Measurements from ENCODE around the gene CALHM3. TPM values are rescaled to one million over a fixed set of nuclear protein-coding genes. Genes with fewer than 3 reads are reported as not detected.

CALHM3 gene
- total and polyA plus RNA-seq, 2 of the 13 experiments (the other 11 are each of a cell fraction or from before 2014, with no cell fraction given), result not detected

GRCh38 chr10:103450201-103450695 is 28.8 kb downstream of the CALHM3 start:
- Histone ChIP-seq H3K4me1 (ENCODE audit: insufficient read depth, low read length) (peaks cover 18% of the 10 kb centered on the region), H3K79me2 (ENCODE audit: insufficient read depth, low read length) (no peaks in the 10 kb centered on the region), H3K36me3 (replicated peaks in 1 of 2; ENCODE audit: control insufficient read depth in 1 of 2, insufficient read depth in 2 of 2, low read length in 2 of 2) (peaks cover 3 to 8% of the 10 kb centered on the region in 2 experiments; a peak in 3 of 5 replicates), H3K27ac (ENCODE audit: extremely low read length, insufficient read depth, low read length) (no peak overlapping the region), H3K9ac (ENCODE audit: insufficient read depth, low read depth, low read length) (no peak overlapping the region), H4K20me1 (ENCODE audit: insufficient read depth, low read length) (no peaks in the 10 kb centered on the region), H3K4me2 (ENCODE audit: low read depth, low read length) (no peak overlapping the region), H2AFZ (ENCODE audit: low read length) (no peak overlapping the region), H3K27me3 (ENCODE audit: control insufficient read depth in 1 of 2, insufficient read depth in 2 of 2, low read length in 2 of 2) (peaks cover 2 to 26% of the 10 kb centered on the region in 2 experiments; a peak in 4 of 5 replicates), H3K9me3 (ENCODE audit: low read length) (no peaks in the 10 kb centered on the region), H3K4me3 (replicated peaks in 1 of 3; ENCODE audit: insufficient read depth in 1 of 3, low read depth in 2 of 3, low read length in 3 of 3) (no peak overlapping the region)
- ChIA-PET POLR2A (no interaction called here), CTCF (ENCODE audit: low intra/inter-chr PET ratio, low total read pairs) (no interaction called here)
- no peak for ATAC-seq
- no TSS peak for BruUV-seq (replicated peaks)
- 72% methylated on average over 11 of the region's 12 CpGs for WGBS (ENCODE audit: low lambda C conversion rate)
- no peak for DNase-seq (ENCODE audit: low spot score)
- FAIRE-seq, result no peak
- intact Hi-C loops (cut with micrococcal nuclease; ENCODE audit: unreplicated experiment), result no loop called here
- in situ Hi-C loops (cut with HindIII; ENCODE audit: extremely low pct_ligation_motif_present, low pct_unique_long_range_greater_than_20kb), result no loop called here
- TF ChIP-seq DNMT3B (CRISPR knock-in tag; conservative IDR thresholded peaks at IDR 0.05) (no peak), HMG20A (CRISPR knock-in tag; IDR thresholded peaks at IDR 0.05; ENCODE audit: borderline replicate concordance) (no peak), PHB2 (IDR thresholded peaks at IDR 0.05; ENCODE audit: partially characterized antibody) (no peak), MBD4 (IDR thresholded peaks at IDR 0.05; ENCODE audit: borderline replicate concordance, low read length) (no peak), HNF1A (IDR thresholded peaks at IDR 0.05; ENCODE audit: low read depth) (no peak), HNF1A (CRISPR knock-in tag; IDR thresholded peaks at IDR 0.05; ENCODE audit: borderline replicate concordance) (no peak), HNF4A (CRISPR knock-in tag; IDR thresholded peaks at IDR 0.05) (no peak), ZNF629 (CRISPR knock-in tag; conservative IDR thresholded peaks at IDR 0.05) (no peak), CTCF (CRISPR knock-in tag; IDR thresholded peaks at IDR 0.05) (no peak), KLF11 (CRISPR knock-in tag; IDR thresholded peaks at IDR 0.05) (no peak), FOXO4 (CRISPR knock-in tag; conservative IDR thresholded peaks at IDR 0.05) (no peak), CBX1 (IDR thresholded peaks at IDR 0.05; ENCODE audit: low read depth) (no peak)
- TF ChIP-seq, protein P1, sequence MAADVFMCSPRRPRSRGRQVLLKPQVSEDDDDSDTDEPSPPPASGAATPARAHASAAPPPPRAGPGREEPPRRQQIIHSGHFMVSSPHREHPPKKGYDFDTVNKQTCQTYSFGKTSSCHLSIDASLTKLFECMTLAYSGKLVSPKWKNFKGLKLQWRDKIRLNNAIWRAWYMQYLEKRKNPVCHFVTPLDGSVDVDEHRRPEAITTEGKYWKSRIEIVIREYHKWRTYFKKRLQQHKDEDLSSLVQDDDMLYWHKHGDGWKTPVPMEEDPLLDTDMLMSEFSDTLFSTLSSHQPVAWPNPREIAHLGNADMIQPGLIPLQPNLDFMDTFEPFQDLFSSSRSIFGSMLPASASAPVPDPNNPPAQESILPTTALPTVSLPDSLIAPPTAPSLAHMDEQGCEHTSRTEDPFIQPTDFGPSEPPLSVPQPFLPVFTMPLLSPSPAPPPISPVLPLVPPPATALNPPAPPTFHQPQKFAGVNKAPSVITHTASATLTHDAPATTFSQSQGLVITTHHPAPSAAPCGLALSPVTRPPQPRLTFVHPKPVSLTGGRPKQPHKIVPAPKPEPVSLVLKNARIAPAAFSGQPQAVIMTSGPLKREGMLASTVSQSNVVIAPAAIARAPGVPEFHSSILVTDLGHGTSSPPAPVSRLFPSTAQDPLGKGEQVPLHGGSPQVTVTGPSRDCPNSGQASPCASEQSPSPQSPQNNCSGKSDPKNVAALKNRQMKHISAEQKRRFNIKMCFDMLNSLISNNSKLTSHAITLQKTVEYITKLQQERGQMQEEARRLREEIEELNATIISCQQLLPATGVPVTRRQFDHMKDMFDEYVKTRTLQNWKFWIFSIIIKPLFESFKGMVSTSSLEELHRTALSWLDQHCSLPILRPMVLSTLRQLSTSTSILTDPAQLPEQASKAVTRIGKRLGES (CRISPR knock-in tag; IDR thresholded peaks at IDR 0.05; ENCODE audit: borderline replicate concordance), result no peak
